ENCODE measurements around the gene EXOC3L1.

EXOC3L1 gene

DNA sequence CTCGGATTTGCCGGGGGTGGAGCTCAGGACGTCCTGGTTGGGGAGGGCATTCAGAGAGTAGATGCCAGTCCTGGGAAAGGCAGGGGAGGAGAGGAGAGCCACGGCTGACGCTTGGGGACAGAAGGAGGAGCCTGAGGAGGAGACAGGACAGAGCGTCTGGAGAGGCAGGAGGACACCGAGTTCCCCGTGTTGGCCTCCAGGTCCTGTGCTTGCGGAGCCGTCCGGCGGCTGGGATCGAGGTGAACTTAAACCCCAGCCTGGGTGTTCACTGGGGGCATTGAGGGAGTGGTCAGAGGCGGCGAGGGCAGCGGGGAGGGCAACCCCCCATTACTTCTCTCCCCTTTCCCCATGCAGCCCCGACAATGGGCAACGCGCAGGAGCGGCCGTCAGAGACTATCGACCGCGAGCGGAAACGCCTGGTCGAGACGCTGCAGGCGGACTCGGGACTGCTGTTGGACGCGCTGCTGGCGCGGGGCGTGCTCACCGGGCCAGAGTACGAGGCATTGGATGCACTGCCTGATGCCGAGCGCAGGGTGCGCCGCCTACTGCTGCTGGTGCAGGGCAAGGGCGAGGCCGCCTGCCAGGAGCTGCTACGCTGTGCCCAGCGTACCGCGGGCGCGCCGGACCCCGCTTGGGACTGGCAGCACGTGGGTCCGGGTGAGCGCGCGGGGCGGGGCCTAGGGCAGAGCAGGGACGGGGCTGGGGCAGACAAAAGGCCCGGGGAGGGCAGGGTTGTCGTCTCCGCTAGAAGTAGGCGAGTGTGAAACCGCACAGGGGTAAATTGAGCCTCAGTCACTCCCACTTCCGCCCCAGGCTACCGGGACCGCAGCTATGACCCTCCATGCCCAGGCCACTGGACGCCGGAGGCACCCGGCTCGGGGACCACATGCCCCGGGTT, 15.9 kb downstream of the EXOC3L1 start:
- peak overlapping the region; percentile 50 for H3K4me3 ChIP-seq (ENCODE audit: control insufficient read depth, low read depth, low read length)
- TF ChIP-seq, protein P1, sequence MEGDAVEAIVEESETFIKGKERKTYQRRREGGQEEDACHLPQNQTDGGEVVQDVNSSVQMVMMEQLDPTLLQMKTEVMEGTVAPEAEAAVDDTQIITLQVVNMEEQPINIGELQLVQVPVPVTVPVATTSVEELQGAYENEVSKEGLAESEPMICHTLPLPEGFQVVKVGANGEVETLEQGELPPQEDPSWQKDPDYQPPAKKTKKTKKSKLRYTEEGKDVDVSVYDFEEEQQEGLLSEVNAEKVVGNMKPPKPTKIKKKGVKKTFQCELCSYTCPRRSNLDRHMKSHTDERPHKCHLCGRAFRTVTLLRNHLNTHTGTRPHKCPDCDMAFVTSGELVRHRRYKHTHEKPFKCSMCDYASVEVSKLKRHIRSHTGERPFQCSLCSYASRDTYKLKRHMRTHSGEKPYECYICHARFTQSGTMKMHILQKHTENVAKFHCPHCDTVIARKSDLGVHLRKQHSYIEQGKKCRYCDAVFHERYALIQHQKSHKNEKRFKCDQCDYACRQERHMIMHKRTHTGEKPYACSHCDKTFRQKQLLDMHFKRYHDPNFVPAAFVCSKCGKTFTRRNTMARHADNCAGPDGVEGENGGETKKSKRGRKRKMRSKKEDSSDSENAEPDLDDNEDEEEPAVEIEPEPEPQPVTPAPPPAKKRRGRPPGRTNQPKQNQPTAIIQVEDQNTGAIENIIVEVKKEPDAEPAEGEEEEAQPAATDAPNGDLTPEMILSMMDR (conservative IDR thresholded peaks at IDR 0.05; ENCODE audit: control insufficient read depth, insufficient read depth, low read depth, low read length): no peak
- peak; percentile 77 for DNase-seq (ENCODE audit: low read depth)

DNA sequence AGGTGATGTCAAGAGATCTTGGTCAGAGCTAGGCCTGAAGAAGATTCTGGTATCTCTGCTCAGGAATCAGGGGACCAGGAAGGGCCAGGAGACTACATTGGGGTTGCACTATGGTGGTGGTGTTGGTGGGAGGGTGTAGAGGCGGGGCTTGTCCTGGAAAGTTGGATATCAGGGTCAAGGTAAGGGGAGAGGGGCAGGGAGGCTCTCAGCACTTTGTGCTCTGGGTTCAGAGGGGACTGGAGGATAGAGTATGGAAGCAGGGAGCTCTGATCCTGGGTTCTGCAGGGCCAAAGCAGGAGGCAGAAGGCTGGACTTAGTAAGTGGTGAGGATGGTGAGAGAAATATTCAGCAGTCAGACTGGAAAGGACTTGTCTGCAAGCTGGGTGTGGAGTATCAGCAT, 16.6 kb downstream of the EXOC3L1 start:
- no peak for DNase-seq (ENCODE audit: low read depth)
- H3K4me3 ChIP-seq (ENCODE audit: control insufficient read depth, low read depth, low read length): peak overlapping the region; percentile 50
- TF ChIP-seq, protein P1 (conservative IDR thresholded peaks at IDR 0.05; ENCODE audit: control insufficient read depth, insufficient read depth, low read depth, low read length): no peak

DNA sequence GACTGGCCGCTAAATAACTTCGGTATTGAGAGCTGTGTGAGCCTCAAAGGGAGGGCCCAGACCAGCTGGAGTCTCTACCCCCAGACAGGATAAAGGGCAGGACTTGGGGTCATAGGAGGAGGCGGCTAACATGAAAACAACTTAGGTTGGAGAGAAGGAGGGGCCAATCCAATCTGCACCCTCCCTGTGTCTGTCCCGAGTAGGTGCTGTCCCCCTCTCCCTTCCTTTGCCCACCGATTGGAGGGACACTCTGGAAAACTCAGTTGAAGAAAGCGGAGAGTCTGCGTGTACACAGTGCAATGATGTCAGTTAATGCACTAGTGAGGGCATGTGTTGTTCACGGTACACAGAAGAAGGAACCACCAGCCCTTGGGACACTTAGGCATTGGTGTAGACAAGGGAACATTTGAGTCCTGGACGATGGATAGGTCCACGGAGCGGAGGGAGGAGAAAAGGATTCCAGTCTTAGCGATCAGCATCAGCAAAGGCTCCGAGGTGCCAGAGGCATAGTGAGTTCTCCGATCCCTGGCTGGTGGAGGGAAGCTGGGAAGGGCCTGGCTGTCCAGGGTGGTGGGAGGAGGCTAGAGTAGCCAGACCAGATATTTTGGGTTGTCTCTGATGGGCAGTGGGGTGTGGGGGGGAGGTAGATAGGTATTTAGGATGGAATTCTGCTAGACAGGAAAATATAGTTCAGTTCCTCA, 18.8 kb downstream of the EXOC3L1 start:
- DNase-seq (ENCODE audit: low read depth): peak; percentile 48
- TF ChIP-seq, protein P1 (conservative IDR thresholded peaks at IDR 0.05; ENCODE audit: control insufficient read depth, insufficient read depth, low read depth, low read length): no peak
- H3K4me3 ChIP-seq (ENCODE audit: control insufficient read depth, low read depth, low read length): peak overlapping the region; percentile 49

DNA sequence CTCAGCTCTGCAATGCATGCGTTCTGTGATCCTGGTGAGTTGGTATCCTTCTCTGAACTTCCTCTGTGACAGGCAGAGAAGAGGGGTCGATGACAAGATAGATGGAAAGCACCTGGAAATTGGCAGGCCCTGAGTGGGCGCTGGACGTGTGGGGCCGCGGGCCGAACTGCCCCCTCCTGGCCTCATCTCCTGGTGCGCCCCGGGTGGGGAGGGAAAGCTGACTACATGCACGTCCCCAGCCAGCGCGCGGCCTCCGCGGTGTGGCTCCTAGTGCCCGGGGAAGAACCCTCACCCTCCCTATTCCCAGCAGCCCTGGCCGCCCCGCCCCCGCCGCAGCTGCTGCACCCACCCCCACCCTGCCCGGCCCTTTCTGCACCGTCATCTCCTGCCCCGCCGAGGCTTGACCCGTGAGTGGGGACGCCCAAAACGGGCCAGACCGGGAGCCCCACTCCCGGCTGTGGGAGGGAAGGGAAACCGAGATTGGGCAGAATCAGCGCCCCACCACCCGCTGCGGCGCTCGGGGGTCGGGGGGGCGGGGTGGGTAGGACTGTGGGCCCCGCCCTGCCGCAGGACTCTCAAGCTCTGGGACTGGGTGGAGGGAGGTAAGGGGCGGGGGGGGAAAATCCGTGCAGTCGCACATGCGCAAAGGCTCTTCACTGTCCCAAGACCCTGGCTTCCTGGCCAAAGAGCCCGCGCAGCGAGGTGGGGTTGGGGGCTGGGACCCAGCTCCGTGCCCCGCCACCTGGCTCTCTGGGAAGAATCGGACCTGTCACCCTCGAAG, 19.6 kb downstream of the EXOC3L1 start, which contains the start of gene NOL3:
Gene NOL3 (plus strand): TSS at position 371 of the 781 bp plus-strand sequence.
- DNase-seq (ENCODE audit: low read depth): peak; percentile 72
- H3K4me3 ChIP-seq (ENCODE audit: control insufficient read depth, low read depth, low read length): peak within 1 kb of the TSS; percentile 49
- TF ChIP-seq, protein P1 (conservative IDR thresholded peaks at IDR 0.05; ENCODE audit: control insufficient read depth, insufficient read depth, low read depth, low read length): no peak

DNA sequence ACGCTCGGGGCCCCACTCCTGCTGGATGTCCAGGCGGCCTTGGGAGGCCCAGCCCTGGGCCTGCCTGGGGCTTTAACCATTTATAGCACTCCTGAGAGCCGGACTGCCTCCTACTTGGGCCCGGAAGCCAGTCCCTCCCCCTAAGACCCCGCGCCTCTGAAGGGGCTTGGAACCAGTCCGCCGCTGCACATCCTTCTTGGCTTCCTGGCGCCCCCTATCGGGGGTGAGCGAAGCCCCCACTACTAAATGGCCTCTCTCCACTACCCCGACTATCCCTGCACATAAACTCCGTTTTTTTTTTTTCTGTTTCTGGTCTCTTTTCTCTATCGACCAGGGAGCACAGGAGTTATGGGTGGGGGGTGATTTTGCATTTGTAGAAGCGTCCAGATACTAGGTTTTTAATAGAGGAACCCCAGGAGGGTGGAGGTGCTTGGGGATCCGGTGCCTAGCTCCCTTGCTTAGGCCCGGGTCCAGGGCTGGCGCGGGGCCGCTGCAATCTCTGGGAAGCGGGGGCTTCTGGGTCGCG, 20.2 kb downstream of the EXOC3L1 start:
- TF ChIP-seq, protein P1 (conservative IDR thresholded peaks at IDR 0.05; ENCODE audit: control insufficient read depth, insufficient read depth, low read depth, low read length): peak; percentile 60
- DNase-seq (ENCODE audit: low read depth): no peak
- peak overlapping the region; percentile 48 for H3K4me3 ChIP-seq (ENCODE audit: control insufficient read depth, low read depth, low read length)

DNA sequence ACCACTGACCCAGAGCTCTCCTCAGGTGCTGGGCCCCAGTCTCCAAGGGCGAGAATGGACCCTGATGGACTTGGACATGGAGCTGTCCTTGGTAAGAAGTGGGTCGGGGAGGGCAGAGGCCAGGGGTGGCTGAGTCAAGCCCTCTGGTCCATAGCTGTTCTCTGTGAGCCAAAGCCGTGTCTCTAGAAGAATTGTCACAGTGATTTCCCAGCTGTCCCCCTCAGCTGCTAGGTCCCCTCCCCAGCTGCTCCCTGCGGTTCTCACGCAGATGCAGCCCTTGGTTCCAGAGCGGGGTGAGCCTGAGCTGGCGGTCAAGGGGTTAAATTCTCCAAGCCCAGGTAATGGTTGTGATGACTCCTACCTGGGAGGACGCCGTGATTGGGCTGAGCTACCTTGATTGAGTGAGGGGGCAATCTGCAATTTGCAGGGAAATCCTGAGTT, 20.9 kb downstream of the EXOC3L1 start:
- DNase-seq (ENCODE audit: low read depth): no peak
- TF ChIP-seq, protein P1 (conservative IDR thresholded peaks at IDR 0.05; ENCODE audit: control insufficient read depth, insufficient read depth, low read depth, low read length): no peak
- H3K4me3 ChIP-seq (ENCODE audit: control insufficient read depth, low read depth, low read length): no peak overlapping the region
